Nucleus accumbens (tissue), 56 donors: ENCODE results near the gene ARHGAP24.

Source experiments
- DNase-seq, 56 donors: peaks; one replicate each; lab custom pipeline; 2025; lab: John Stamatoyannopoulos, UW

ARHGAP24 gene

DNA sequence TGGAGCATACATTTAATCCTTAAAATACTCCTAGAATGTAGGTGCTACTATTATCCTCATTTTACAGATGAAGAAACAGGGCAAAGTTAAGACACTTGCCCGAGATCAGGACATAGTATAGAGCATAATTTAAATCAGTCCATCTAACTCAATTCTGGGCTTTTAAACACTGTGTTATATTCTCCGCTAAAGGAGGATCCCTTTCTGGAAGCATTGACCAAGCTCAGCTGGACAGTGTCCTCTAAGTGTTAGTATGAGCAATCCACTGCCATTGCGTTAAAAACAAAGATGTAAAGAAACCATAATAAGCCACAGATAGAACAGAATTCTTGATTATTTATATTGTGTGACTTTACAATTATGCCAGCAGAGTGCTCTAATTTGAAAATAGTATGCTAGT is 207.0 kb downstream of the ARHGAP24 start:
- no peak for DNase-seq

DNA sequence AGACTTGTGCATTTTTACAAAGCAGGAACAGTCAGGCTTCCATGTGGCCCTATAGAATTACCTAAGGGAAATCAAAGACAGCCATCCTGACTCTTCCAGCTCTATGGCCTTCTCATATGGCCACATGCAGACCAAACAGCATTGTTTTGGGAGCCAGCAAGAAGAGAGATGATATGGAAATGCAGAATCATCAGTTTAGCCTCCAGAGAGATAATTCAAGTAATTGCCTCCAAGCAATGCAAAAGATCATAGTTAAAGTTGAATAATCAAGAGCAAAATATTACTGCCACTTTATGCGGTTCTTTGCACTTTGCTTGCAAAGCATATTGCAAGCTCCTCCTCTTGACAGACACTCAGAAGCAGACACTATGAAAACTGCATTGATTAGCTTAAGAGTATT is 207.4 kb downstream of the ARHGAP24 start:
- no peak for DNase-seq

DNA sequence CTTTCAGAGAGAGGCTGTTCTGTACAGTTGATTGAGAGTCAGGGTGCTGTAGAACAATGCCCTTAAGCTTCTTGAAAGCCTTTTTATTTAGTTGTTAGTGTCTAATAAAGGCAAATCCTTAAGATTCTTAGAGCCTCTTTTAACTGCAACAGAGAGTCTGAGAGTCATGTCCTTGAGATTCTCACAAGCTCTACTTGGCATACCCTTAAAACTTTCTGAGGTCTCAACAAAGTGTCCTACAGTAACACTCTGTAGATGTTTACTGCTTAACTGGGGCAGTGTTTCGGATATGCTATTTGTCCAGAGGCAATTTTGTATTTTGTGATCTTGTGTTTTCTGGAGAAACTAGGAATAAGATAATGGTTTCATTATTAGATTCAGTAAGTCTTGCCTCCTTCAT is 209.7 kb downstream of the ARHGAP24 start:
- DNase-seq = no peak

- no peak for DNase-seq
Observed at GRCh38 chr4:85686398-85686797, 211.4 kb downstream of the ARHGAP24 start.

- no peak for DNase-seq
Observed at GRCh38 chr4:85688055-85688740, 213.2 kb downstream of the ARHGAP24 start.

- DNase-seq = no peak
Observed at GRCh38 chr4:85696661-85697060, 221.7 kb downstream of the ARHGAP24 start.

DNA sequence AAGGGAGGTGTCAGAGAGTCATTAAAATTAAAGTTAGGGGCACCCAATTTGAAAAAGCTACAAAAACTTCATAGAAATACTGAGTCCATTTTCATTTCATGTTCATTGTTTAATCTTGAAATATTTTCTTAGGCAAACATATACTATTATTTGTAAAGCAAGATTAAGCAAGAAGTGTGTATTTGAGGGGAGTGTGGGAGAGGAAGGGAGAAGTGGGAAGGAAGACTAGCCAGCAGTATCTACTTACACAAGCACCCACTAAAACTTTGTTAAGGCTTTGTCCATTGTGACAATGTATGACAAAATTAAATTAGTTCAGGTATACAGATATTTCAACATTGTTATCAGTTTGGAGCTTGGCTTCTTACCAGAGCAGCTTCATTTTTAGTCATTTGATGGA is 222.9 kb downstream of the ARHGAP24 start:
- DNase-seq = no peak

DNA sequence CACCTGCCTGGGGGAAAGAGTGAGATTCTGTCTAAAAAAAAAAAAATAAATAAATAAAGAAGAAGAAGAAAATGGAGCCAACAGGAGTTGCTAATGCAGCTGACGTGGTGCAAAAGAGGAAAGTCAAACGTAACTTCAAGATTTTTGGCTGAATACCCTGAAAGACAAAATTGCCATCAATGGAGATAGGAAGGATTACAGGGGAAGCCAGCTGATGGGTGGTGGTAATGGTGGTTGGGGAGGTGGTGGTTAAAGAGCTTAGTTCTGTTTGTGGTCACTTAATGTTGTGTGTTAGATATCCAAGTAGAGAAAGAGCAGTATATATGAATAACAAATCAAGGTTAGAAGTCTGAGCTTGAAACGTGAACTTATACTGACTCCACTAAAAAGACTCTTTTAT is 225.4 kb downstream of the ARHGAP24 start:
- no peak for DNase-seq

- no peak for DNase-seq
Observed at GRCh38 chr4:85701861-85702321, 226.9 kb downstream of the ARHGAP24 start.

DNA sequence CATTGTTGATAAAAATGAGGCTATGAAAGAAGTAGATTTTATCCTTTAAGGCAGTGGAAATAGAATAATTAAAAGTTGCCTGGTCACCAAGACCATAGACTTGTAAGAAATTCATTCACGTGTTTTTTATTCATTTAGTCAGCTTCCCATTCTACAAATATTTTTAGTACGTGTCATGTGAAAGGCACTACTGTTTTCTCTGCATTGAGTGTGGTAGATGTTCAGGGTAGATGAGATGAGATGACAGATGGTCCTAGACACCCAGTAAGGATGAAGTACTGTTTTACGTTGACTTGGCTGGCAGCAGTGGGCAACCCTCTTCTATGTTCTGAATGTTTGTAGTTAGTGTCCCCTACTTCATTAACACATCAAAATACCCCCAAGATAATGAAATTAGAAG is 228.1 kb downstream of the ARHGAP24 start:
- DNase-seq = no peak

DNA sequence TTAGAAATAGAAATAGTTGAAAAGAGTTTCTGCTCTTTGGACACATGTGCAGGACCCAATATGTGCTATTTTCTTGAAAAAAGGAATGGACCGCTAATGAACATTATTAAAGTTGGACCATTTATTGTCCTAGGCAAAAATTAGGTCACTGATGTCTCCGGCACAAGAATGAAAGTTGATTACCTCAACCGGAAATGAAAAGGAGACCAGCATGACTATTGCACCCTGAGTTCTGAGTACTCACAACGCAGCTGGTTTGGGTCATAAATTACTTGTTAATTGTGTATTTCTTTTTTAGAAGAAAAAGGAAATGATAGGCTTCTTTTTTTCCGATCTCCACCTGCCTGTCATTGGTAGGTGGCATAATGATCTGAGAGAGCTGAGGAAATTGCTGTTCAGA is 232.7 kb downstream of the ARHGAP24 start:
- DNase-seq = no peak

DNA sequence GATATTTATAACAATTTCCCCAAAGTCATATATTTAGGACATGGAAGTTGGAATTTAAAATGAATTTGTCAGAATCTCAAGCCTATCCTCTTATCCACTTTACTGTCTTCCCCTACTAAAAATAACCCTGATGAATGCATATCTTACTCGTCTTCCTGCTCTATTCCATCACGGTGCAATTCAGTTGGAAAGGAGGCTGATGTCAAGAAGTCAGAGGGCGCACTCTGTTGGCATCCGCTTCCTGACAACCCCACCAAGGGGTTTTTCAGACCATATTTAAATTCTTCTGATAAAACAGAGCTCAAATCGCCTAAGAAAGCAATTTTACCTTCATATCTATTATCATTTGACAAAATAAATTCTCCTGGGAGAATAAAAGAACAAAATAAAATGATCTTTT is 233.5 kb downstream of the ARHGAP24 start:
- no peak for DNase-seq

DNA sequence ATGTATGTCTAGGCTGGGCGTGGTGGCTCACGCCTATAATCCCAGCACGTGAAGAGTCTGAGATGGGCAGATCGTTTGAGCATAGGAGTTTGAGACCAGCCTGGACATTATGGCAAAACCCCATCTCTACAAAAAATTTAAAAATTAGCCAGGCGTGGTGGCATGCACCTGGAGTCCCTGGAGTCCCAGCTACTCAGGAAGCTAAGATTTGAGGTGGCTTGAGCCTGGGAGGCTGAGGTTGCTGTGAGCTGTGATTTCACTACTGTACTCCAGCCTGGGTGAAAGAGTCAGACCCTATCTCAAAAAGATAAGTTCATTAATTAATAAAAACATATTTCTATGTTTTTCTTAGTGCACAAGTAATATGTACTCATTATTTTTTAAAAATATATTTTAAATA is 238.1 kb downstream of the ARHGAP24 start:
- DNase-seq = no peak

GRCh38 chr4:85715991-85716737 is 241.2 kb downstream of the ARHGAP24 start:
- no peak for DNase-seq

DNA sequence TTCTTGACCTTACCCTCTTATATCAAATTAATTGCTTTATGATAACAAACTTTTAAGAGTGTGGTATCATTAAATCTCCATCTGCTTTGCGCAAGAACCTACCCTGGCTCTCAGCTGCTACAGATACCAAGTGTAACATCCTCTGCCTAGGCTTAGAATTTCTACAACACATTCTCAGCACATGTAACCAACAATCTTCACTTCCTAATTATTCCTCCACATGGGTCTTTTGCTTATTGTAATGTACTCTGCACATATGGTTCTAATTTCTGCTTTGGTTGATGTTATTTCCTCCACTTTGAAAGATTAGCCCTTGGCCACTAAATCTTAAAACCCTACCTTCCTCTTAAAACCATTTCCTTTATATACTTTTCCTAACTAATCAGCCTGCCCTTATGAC is 242.4 kb downstream of the ARHGAP24 start:
- DNase-seq = no peak

DNA sequence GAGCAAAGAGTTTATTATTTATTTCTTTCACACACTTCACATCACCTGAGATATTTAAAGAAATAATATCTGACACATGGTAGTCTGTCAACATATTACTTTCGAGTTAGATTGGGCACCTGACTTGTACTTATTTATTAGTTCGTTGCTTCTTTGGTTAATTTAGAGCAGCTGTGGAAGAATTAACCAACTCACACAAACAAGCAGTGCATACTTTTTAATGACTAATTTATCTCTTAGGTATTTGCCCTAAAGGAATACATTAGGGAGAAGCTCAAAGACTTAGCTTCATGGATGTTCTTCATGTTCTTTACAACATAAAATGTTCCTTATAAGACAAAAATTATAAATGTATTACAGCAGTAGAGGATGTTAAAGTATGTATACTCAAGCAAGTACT is 242.9 kb downstream of the ARHGAP24 start:
- no peak for DNase-seq

DNA sequence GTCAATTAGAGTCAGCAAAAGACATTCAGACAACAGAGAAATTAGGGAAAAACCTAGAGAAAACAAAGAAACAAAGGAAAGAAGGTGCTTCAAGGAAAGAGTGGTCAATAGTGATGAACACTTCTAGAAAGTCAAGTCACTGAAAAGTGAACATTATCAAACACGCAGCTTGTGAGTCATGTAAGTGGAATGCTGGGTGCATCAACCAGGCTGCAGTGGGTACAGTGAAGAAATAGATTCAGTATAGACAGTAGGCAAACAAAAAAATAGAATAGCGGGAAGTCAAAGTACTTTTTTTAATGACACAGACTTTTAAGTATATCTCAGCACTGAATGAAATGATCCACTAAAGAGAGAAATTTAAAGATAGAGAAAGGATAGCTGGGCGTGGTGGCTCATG is 245.8 kb downstream of the ARHGAP24 start:
- no peak for DNase-seq

DNA sequence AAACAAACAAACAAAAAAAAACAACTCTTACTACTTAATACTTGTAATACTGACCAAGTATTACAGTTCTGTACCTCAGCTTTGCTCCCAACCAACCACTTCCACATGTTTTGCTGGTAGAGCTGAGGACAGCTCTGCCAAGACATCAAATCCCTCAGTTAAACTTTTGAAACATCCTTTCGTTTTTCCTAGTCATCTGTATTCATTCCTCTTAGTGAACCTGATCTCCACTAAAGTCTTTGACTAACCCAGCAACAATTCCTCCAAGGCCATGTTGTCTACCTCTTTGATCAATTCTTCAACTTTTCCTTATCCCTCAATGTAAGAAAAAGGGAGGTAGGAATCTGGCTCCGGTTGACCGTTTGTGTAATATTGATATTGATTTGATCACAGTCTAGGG is 247.5 kb downstream of the ARHGAP24 start:
- no peak for DNase-seq

GRCh38 chr4:85722807-85723206 is 247.9 kb downstream of the ARHGAP24 start:
- no peak for DNase-seq

GRCh38 chr4:85724791-85725563 is 250.0 kb downstream of the ARHGAP24 start:
- DNase-seq = no peak

- peak in 2 of 56 donors; percentile 9 to 26 for DNase-seq
Observed at GRCh38 chr4:85725721-85726170, 250.8 kb downstream of the ARHGAP24 start.
